Measurements from ENCODE around the gene GANAB. TPM values are rescaled to one million over a fixed set of nuclear protein-coding genes. Genes with fewer than 3 reads are reported as not detected.

The GANAB gene
- total and polyA plus RNA-seq, 2 of the 13 experiments (the other 11 are each of a cell fraction or from before 2014, with no cell fraction given): 99.5 to 234 TPM

GRCh38 chr11:62621567-62622470 is 24.6 kb downstream of the GANAB start, which contains the start of gene B3GAT3 (continued):
- TF ChIP-seq, protein P1, sequence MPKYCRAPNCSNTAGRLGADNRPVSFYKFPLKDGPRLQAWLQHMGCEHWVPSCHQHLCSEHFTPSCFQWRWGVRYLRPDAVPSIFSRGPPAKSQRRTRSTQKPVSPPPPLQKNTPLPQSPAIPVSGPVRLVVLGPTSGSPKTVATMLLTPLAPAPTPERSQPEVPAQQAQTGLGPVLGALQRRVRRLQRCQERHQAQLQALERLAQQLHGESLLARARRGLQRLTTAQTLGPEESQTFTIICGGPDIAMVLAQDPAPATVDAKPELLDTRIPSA (CRISPR knock-in tag; IDR thresholded peaks at IDR 0.05; ENCODE audit: borderline replicate concordance): peak; percentile 20; the same call in 1 of the 2 replicates
- TF ChIP-seq MYC (CRISPR knock-in tag; IDR thresholded peaks at IDR 0.05; ENCODE audit: borderline replicate concordance): peak; percentile 95
- no peak for TF ChIP-seq HOXD1 (CRISPR knock-in tag; IDR thresholded peaks at IDR 0.05)
- no peak for TF ChIP-seq ISX (CRISPR knock-in tag; conservative IDR thresholded peaks at IDR 0.05)
- TF ChIP-seq AKNA (CRISPR knock-in tag; IDR thresholded peaks at IDR 0.05; ENCODE audit: borderline replicate concordance): no peak
- no peak for TF ChIP-seq MTERF4 (CRISPR knock-in tag; IDR thresholded peaks at IDR 0.05)
- peak; percentile 20 for TF ChIP-seq RAD21 (CRISPR knock-in tag; IDR thresholded peaks at IDR 0.05)
- TF ChIP-seq HOXA3 (CRISPR knock-in tag; IDR thresholded peaks at IDR 0.05): peak; percentile 96
- TF ChIP-seq ZHX2 (IDR thresholded peaks at IDR 0.05; ENCODE audit: low read depth): peak; percentile 84
- peak; percentile 90; the same call in 1 of the 2 replicates for TF ChIP-seq ZHX2 (CRISPR knock-in tag; IDR thresholded peaks at IDR 0.05; ENCODE audit: borderline replicate concordance)
- TF ChIP-seq ZMAT5 (CRISPR knock-in tag; IDR thresholded peaks at IDR 0.05; ENCODE audit: borderline replicate concordance, low read depth): no peak
- TF ChIP-seq THAP11 (CRISPR knock-in tag; IDR thresholded peaks at IDR 0.05): peak; percentile 92
- peak; percentile 60; the same call in 1 of the 2 replicates for TF ChIP-seq ETV6 (CRISPR knock-in tag; conservative IDR thresholded peaks at IDR 0.05)
- TF ChIP-seq TOPORS (CRISPR knock-in tag; IDR thresholded peaks at IDR 0.05): peak; percentile 88
- peak; percentile 69; the same call in 1 of the 2 replicates for TF ChIP-seq ZNF780A (CRISPR knock-in tag; IDR thresholded peaks at IDR 0.05)
